Body of pancreas (tissue), 4 donors: Measurements from ENCODE around the gene OLAH.

Source experiments
- POLR2A ChIP-seq, 3 donors: fragments of 450-650 bp; IDR thresholded peaks; one replicate each; pipeline ENCODE4 v1.6.1; 2016; ENCODE audit warnings: antibody characterized with exemption in 3 of 3, mild to moderate bottlenecking in 2 of 3
- TF ChIP-seq, protein P1 (sequence below), 7 experiments: fragments of 450-650 bp in 4 of 7; fragments of 200-600 bp in 3 of 7; sonication (generic) in 3 of 7; IDR thresholded peaks; one replicate each; pipeline ENCODE4 v1.5.1; 2016 to 2019; ENCODE audit warnings: antibody characterized with exemption in 7 of 7

DNA sequence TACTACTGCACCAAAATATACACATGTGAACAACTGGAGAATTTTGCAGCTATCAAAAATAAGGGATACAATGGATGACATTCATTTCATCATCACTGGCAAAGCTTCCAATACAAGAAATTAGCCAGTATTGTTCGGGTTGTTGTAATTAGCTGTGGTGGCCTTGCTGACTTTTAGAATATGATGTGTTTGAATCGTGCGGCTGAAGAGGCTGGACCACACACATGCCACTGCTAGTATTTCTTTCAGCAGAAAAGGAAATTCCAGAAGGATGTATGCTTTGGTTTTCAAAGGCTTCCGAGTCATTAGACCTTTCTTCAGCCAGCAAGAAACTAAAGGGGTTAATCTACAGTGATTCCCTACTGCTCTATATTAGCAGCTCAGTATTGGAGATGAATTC lies 70.0 kb downstream of the OLAH start:
- TF ChIP-seq, protein P1, sequence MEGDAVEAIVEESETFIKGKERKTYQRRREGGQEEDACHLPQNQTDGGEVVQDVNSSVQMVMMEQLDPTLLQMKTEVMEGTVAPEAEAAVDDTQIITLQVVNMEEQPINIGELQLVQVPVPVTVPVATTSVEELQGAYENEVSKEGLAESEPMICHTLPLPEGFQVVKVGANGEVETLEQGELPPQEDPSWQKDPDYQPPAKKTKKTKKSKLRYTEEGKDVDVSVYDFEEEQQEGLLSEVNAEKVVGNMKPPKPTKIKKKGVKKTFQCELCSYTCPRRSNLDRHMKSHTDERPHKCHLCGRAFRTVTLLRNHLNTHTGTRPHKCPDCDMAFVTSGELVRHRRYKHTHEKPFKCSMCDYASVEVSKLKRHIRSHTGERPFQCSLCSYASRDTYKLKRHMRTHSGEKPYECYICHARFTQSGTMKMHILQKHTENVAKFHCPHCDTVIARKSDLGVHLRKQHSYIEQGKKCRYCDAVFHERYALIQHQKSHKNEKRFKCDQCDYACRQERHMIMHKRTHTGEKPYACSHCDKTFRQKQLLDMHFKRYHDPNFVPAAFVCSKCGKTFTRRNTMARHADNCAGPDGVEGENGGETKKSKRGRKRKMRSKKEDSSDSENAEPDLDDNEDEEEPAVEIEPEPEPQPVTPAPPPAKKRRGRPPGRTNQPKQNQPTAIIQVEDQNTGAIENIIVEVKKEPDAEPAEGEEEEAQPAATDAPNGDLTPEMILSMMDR (IDR thresholded peaks at IDR 0.05), result no peak
- no peak for TF ChIP-seq POLR2A (IDR thresholded peaks at IDR 0.05)
